HCT116 (cell line): ENCODE data around the gene MINAR2. TPM values are rescaled to one million over a fixed set of nuclear protein-coding genes. Genes with fewer than 3 reads are reported as not detected.

Experiments
- ATAC-seq: fragments of 200-7000 bp; cut with Tn5 transposase; 2 replicates; pipeline ENCODE4 v1.9.1; 2020; ENCODE audit warnings: mild to moderate bottlenecking, moderate library complexity
- BruUV-seq: library from RNA; stranded (reverse); fragments of 400-500 nt; replicated peaks from 2 replicates; lab custom pipeline; 2021; lab: Mats Ljungman, UMichigan
- CTCF ChIA-PET: fragments of 300-600 bp; sonication (Branson Sonifier 250); formaldehyde crosslinking; loops from one replicate; lab custom pipeline; 2021; ENCODE audit warnings: antibody characterized with exemption; lab: Charles Lee
- POLR2A ChIA-PET: fragments of 300-600, 350-600 bp; sonication (Branson Sonifier 250); formaldehyde crosslinking; loops from one replicate; lab custom pipeline; 2021; ENCODE audit warnings: antibody characterized with exemption; lab: Charles Lee
- RAD21 ChIA-PET, 2 experiments: fragments of 300-600 bp; sonication (Branson Sonifier 250); formaldehyde crosslinking; loops; one replicate each; lab custom pipeline; 2023; ENCODE audit warnings: low total read pairs in 2 of 2; ENCODE audit not compliant: uncharacterized antibody in 2 of 2, unreplicated experiment in 2 of 2, low non-redundant PET in 1 of 2; lab: Charles Lee
- DNase-seq: peaks from one replicate; pipeline ENCODE4 v3.0.0-alpha.2; 2010; ENCODE audit warnings: low read depth, low spot score
- H2AFZ ChIP-seq: fragments of 200-600 bp; shearing (Covaris generic), sonication (generic); 2 replicates; pipeline ENCODE4 v1.6.1; 2017; ENCODE audit warnings: low read depth, mixed run types, mixed read lengths, antibody characterized with exemption, low read length; ENCODE audit not compliant: poor library complexity, severe bottlenecking
- H3K27ac ChIP-seq: 2 replicates; pipeline ENCODE4 v1.5.1; 2012; ENCODE audit warnings: low read depth, low read length
- H3K27me3 ChIP-seq: fragments of 200-600 bp; sonication (generic); 2 replicates; pipeline ENCODE4 v1.6.1; 2016; ENCODE audit warnings: mixed run types, low read length, mixed read lengths; ENCODE audit not compliant: insufficient read depth
- H3K36me3 ChIP-seq, 2 experiments: fragments of 200-500 bp in 1 of 2; fragments of 200-600 bp in 1 of 2; sonication (Bioruptor generic) in 1 of 2; sonication (generic) in 1 of 2; 2 replicates each; pipeline versions ENCODE4 v1.5.1 to v1.6.1; 2014 to 2016; ENCODE audit warnings: low read length in 2 of 2, inconsistent platforms in 1 of 2, mixed read lengths in 1 of 2, mixed run types in 1 of 2; ENCODE audit not compliant: insufficient read depth in 2 of 2, control insufficient read depth in 1 of 2
- H3K4me1 ChIP-seq, 2 experiments: fragments of 200-600 bp in 1 of 2; sonication (generic) in 1 of 2; 2 replicates each; pipeline versions ENCODE4 v1.5.1 to v1.6.1; 2012 to 2017; ENCODE audit warnings: low read length in 2 of 2, inconsistent platforms in 1 of 2, mild to moderate bottlenecking in 1 of 2, mixed read lengths in 1 of 2, mixed run types in 1 of 2, moderate library complexity in 1 of 2; ENCODE audit not compliant: insufficient read depth in 2 of 2, control insufficient read depth in 1 of 2
- H3K4me2 ChIP-seq: fragments of 200-600 bp; sonication (generic); 2 replicates; pipeline ENCODE4 v1.6.1; 2017; ENCODE audit warnings: mixed run types, low read length, mixed read lengths
- H3K4me3 ChIP-seq, 2 experiments: fragments of 200-600 bp in 1 of 2; sonication (generic) in 1 of 2; replicated peaks in 1 of 2; 2 replicates each; pipeline ENCODE4 v1.5.1; 2011 to 2016; ENCODE audit warnings: low read length in 2 of 2, control low read depth in 1 of 2, low read depth in 1 of 2, mild to moderate bottlenecking in 1 of 2, mixed read lengths in 1 of 2, mixed run types in 1 of 2
- H3K79me2 ChIP-seq: fragments of 200-600 bp; sonication (generic); 2 replicates; pipeline ENCODE4 v1.6.1; 2017; ENCODE audit warnings: mild to moderate bottlenecking, mixed run types, low read length, moderate library complexity, mixed read lengths; ENCODE audit not compliant: insufficient read depth
- H3K9ac ChIP-seq: fragments of 200-600 bp; sonication (generic); 2 replicates; pipeline ENCODE4 v1.6.1; 2016; ENCODE audit warnings: low read length, mixed read lengths
- H3K9me2 ChIP-seq: fragments of 200-600 bp; sonication (generic), shearing (Covaris generic); 2 replicates; pipeline ENCODE4 v1.6.1; 2017; ENCODE audit warnings: mixed run types, mild to moderate bottlenecking, moderate library complexity; ENCODE audit not compliant: insufficient read depth
- H3K9me3 ChIP-seq, 2 experiments: fragments of 200-500 bp in 1 of 2; fragments of 200-600 bp in 1 of 2; sonication (Bioruptor generic) in 1 of 2; sonication (generic) in 1 of 2; 2 replicates each; pipeline ENCODE4 v1.6.1; 2014 to 2017; ENCODE audit warnings: low read length in 2 of 2, mixed read lengths in 2 of 2, inconsistent platforms in 1 of 2, low read depth in 1 of 2, mild to moderate bottlenecking in 1 of 2, mixed run types in 1 of 2, moderate library complexity in 1 of 2; ENCODE audit not compliant: control insufficient read depth in 1 of 2, insufficient read depth in 1 of 2
- H4K20me1 ChIP-seq: fragments of 200-600 bp; sonication (generic), shearing (Covaris generic); 2 replicates; pipeline ENCODE4 v1.6.1; 2017; ENCODE audit warnings: mixed run types, mild to moderate bottlenecking, moderate library complexity; ENCODE audit not compliant: insufficient read depth
- EGR1 ChIP-seq: IDR thresholded peaks from 2 replicates; pipeline ENCODE4 v1.6.1; 2012; ENCODE audit warnings: low read depth
- ELF1 ChIP-seq: IDR thresholded peaks from 2 replicates; pipeline ENCODE4 v1.6.1; 2012; ENCODE audit warnings: low read depth, borderline replicate concordance
- EZH2 ChIP-seq: fragments of 200-600 bp; sonication (generic); IDR thresholded peaks from 2 replicates; pipeline ENCODE4 v1.6.1; 2017; ENCODE audit warnings: antibody characterized with exemption, mixed run types
- EZH2phosphoT487 ChIP-seq: fragments of 200-600 bp; IDR thresholded peaks from 2 replicates; pipeline ENCODE4 v1.6.1; 2018; ENCODE audit warnings: antibody characterized with exemption, borderline replicate concordance
- POLR2A ChIP-seq: IDR thresholded peaks from 2 replicates; pipeline ENCODE4 v1.7.0; 2011; ENCODE audit warnings: borderline replicate concordance; ENCODE audit not compliant: insufficient read depth, insufficient read length; ENCODE audit errors: extremely low read depth
- POLR2AphosphoS5 ChIP-seq: IDR thresholded peaks from 2 replicates; pipeline ENCODE4 v1.6.1; 2011; ENCODE audit warnings: mild to moderate bottlenecking, low read depth, low read length, moderate library complexity
- RAD21 ChIP-seq: IDR thresholded peaks from 2 replicates; pipeline ENCODE4 v1.6.1; 2012; ENCODE audit warnings: low read depth, mild to moderate bottlenecking
- SRF ChIP-seq: IDR thresholded peaks from 2 replicates; pipeline ENCODE4 v1.6.1; 2012; ENCODE audit warnings: low read depth
- TCF7L2 ChIP-seq: IDR thresholded peaks from 2 replicates; pipeline ENCODE4 v1.7.0; 2011; ENCODE audit warnings: borderline replicate concordance, inconsistent platforms; ENCODE audit not compliant: insufficient read depth, insufficient read length; ENCODE audit errors: extremely low read depth
- YY1 ChIP-seq: IDR thresholded peaks from 2 replicates; pipeline ENCODE4 v1.6.1; 2011; ENCODE audit warnings: low read length, low read depth, moderate library complexity, mild to moderate bottlenecking; ENCODE audit not compliant: insufficient replicate concordance; ENCODE audit errors: extremely low read depth
- ZBTB33 ChIP-seq: IDR thresholded peaks from 2 replicates; pipeline ENCODE4 v1.6.1; 2011; ENCODE audit warnings: mild to moderate bottlenecking, low read length, moderate library complexity; ENCODE audit not compliant: insufficient replicate concordance; ENCODE audit errors: extremely low read depth
- ZFX ChIP-seq: fragments of 450-650 bp; IDR thresholded peaks from 2 replicates; pipeline ENCODE4 v1.6.1; 2017
- intact Hi-C: fragments of 100-400 bp; cut with micrococcal nuclease; formaldehyde crosslinking; loops from 2 replicates; pipeline ENCODE4 v1.10.0; 2022
- total RNA-seq: library from RNA; stranded (reverse); gene quantifications from one replicate; pipeline ENCODE4 v1.2.1, GENCODE V29; 2021; ENCODE audit not compliant: unreplicated experiment
- TF ChIP-seq, protein P1 (sequence below): IDR thresholded peaks from 2 replicates; pipeline ENCODE4 v1.6.1; 2012; ENCODE audit warnings: low read depth
- TF ChIP-seq, protein P2 (sequence below), 3 experiments: fragments of 200-600 bp in 1 of 3; sonication (generic) in 1 of 3; IDR thresholded peaks in 2 of 3; conservative IDR thresholded peaks in 1 of 3; 2 replicates each; pipeline ENCODE4 v1.5.1; 2012 to 2017; ENCODE audit warnings: low read depth in 2 of 3, low read length in 2 of 3, antibody characterized with exemption in 1 of 3, borderline replicate concordance in 1 of 3, control low read depth in 1 of 3, mild to moderate bottlenecking in 1 of 3, mixed read lengths in 1 of 3, mixed run types in 1 of 3, moderate library complexity in 1 of 3; ENCODE audit not compliant: insufficient read depth in 1 of 3

The MINAR2 gene
- total RNA-seq, 1 experiment from 2014 or later: not detected

GRCh38 chr5:129771058-129771838 is 23.4 kb downstream of the MINAR2 start:
- ChIA-PET CTCF (interaction anchor here (0.7 to 6.4 kb wide), 14 partner anchors 12 to 1338 kb away, joined by 3 to 208 read pairs (median 4); no protein-coding TSS in a partner anchor), POLR2A (no interaction called here), RAD21 (interaction anchor here (0.5 to 1.8 kb wide), 3 partner anchors 81 to 102 kb away, joined by 3 to 29 read pairs (median 22); no protein-coding TSS in a partner anchor)
- Histone ChIP-seq H3K9me2 (no peaks in the 10 kb centered on the region), H3K4me2 (peak overlapping the region; percentile 15; the same call in 1 of the 2 replicates), H3K27ac (no peak overlapping the region), H3K9ac (no peak overlapping the region), H4K20me1 (no peaks in the 10 kb centered on the region), H3K9me3 (no peaks in the 10 kb centered on the region), H3K4me1 (no peaks in the 10 kb centered on the region; a peak in 1 of 4 replicates), H3K36me3 (no peaks in the 10 kb centered on the region), H3K79me2 (no peaks in the 10 kb centered on the region), H2AFZ (peak overlapping the region; percentile 91), H3K27me3 (no peaks in the 10 kb centered on the region), H3K4me3 (no peak overlapping the region)
- TF ChIP-seq, protein P1, sequence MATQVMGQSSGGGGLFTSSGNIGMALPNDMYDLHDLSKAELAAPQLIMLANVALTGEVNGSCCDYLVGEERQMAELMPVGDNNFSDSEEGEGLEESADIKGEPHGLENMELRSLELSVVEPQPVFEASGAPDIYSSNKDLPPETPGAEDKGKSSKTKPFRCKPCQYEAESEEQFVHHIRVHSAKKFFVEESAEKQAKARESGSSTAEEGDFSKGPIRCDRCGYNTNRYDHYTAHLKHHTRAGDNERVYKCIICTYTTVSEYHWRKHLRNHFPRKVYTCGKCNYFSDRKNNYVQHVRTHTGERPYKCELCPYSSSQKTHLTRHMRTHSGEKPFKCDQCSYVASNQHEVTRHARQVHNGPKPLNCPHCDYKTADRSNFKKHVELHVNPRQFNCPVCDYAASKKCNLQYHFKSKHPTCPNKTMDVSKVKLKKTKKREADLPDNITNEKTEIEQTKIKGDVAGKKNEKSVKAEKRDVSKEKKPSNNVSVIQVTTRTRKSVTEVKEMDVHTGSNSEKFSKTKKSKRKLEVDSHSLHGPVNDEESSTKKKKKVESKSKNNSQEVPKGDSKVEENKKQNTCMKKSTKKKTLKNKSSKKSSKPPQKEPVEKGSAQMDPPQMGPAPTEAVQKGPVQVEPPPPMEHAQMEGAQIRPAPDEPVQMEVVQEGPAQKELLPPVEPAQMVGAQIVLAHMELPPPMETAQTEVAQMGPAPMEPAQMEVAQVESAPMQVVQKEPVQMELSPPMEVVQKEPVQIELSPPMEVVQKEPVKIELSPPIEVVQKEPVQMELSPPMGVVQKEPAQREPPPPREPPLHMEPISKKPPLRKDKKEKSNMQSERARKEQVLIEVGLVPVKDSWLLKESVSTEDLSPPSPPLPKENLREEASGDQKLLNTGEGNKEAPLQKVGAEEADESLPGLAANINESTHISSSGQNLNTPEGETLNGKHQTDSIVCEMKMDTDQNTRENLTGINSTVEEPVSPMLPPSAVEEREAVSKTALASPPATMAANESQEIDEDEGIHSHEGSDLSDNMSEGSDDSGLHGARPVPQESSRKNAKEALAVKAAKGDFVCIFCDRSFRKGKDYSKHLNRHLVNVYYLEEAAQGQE: no peak
- TF ChIP-seq ZBTB33: no peak
- TF ChIP-seq YY1: no peak
- TF ChIP-seq, protein P2, sequence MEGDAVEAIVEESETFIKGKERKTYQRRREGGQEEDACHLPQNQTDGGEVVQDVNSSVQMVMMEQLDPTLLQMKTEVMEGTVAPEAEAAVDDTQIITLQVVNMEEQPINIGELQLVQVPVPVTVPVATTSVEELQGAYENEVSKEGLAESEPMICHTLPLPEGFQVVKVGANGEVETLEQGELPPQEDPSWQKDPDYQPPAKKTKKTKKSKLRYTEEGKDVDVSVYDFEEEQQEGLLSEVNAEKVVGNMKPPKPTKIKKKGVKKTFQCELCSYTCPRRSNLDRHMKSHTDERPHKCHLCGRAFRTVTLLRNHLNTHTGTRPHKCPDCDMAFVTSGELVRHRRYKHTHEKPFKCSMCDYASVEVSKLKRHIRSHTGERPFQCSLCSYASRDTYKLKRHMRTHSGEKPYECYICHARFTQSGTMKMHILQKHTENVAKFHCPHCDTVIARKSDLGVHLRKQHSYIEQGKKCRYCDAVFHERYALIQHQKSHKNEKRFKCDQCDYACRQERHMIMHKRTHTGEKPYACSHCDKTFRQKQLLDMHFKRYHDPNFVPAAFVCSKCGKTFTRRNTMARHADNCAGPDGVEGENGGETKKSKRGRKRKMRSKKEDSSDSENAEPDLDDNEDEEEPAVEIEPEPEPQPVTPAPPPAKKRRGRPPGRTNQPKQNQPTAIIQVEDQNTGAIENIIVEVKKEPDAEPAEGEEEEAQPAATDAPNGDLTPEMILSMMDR (IDR thresholded peaks at IDR 0.05 in 2 of 3, conservative IDR thresholded peaks at IDR 0.05 in 1 of 3; ENCODE audit: borderline replicate concordance in 1 of 3, insufficient read depth in 1 of 3, low read depth in 2 of 3, low read length in 2 of 3): peak; percentile 82 to 93 (median 87)
- no peak for TF ChIP-seq EZH2
- TF ChIP-seq TCF7L2: no peak
- TF ChIP-seq RAD21: peak; percentile 93
- TF ChIP-seq ELF1: no peak
- no peak for TF ChIP-seq EGR1
- TF ChIP-seq ZFX: no peak
- TF ChIP-seq SRF: no peak
- no peak for TF ChIP-seq EZH2phosphoT487
- no peak for TF ChIP-seq POLR2AphosphoS5
- no peak for TF ChIP-seq POLR2A
- DNase-seq (peak; percentile 56), ATAC-seq (peak; percentile 79)
- intact Hi-C loops: loop anchor here (1.0 to 10.0 kb wide), 6 partner anchors 81 to 1646 kb away; no protein-coding TSS in a partner anchor
- BruUV-seq: no TSS peak
